ENCODE data around the gene CYRIA.

CYRIA gene

DNA sequence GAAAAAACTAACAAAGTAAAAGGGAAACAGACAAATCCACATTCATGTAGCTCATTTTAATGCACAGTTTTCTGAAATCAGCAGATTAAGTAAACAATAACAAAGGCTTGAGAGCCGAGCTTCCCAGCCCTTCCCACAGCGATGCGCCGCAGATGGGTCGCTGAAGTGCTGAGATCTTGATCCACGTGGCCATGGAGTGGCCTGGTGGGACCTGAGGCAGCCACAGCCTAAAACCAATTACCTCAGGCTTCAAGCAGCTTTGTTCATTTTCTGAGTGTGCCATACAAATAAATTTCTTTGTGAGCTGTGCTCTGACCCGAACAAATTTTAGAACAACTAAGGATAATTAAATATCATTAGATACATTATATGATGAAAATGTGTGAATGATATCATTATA, 25.6 kb upstream of the CYRIA start:
- no peak overlapping the region for H3K27ac ChIP-seq
- TF ChIP-seq, protein P1, sequence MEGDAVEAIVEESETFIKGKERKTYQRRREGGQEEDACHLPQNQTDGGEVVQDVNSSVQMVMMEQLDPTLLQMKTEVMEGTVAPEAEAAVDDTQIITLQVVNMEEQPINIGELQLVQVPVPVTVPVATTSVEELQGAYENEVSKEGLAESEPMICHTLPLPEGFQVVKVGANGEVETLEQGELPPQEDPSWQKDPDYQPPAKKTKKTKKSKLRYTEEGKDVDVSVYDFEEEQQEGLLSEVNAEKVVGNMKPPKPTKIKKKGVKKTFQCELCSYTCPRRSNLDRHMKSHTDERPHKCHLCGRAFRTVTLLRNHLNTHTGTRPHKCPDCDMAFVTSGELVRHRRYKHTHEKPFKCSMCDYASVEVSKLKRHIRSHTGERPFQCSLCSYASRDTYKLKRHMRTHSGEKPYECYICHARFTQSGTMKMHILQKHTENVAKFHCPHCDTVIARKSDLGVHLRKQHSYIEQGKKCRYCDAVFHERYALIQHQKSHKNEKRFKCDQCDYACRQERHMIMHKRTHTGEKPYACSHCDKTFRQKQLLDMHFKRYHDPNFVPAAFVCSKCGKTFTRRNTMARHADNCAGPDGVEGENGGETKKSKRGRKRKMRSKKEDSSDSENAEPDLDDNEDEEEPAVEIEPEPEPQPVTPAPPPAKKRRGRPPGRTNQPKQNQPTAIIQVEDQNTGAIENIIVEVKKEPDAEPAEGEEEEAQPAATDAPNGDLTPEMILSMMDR (IDR thresholded peaks at IDR 0.05): no peak
- no peak for TF ChIP-seq ZFX (IDR thresholded peaks at IDR 0.05; ENCODE audit: borderline replicate concordance)

DNA sequence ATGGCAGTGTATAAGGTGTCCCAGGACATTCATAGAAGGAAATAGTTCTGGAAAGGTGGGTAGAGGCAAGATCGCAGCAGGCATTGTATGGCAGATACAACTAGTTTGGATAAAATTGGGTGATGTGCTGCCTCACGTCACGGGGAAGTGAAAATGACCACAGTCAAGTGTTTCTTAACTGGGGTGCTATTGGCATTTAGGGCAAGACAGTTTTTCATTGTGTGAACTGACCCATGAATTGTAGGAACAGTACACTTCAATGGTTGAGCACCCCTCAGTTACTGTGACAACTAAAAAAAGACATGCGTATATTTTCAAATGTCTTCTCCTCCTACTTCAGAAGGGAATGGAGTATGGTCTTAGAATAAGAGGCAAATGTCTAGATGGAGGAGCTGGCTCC, 22.3 kb upstream of the CYRIA start:
- H3K27ac ChIP-seq: no peak overlapping the region
- TF ChIP-seq, protein P1 (IDR thresholded peaks at IDR 0.05): no peak
- no peak for TF ChIP-seq ZFX (IDR thresholded peaks at IDR 0.05; ENCODE audit: borderline replicate concordance)

DNA sequence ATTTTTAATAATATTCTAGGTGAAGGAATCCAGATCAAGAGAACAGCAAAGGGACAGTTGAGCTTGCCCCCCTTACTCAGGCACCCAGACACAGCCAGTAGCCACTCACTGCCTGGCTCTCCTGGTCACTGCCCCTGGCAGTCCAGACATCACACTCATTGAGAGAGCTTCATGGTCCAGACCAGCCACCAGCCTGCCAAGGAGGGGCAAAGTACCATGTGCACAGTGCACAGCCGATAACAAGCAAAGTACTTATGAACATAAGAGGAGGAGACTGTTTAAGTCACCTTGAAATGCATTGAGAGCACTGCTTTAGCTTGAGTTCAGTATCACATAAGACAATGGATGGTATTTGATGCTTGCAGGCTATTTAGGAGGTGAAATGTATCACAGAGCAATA, 21.6 kb upstream of the CYRIA start:
- no peak overlapping the region for H3K27ac ChIP-seq
- TF ChIP-seq, protein P1 (IDR thresholded peaks at IDR 0.05): no peak
- no peak for TF ChIP-seq ZFX (IDR thresholded peaks at IDR 0.05; ENCODE audit: borderline replicate concordance)

DNA sequence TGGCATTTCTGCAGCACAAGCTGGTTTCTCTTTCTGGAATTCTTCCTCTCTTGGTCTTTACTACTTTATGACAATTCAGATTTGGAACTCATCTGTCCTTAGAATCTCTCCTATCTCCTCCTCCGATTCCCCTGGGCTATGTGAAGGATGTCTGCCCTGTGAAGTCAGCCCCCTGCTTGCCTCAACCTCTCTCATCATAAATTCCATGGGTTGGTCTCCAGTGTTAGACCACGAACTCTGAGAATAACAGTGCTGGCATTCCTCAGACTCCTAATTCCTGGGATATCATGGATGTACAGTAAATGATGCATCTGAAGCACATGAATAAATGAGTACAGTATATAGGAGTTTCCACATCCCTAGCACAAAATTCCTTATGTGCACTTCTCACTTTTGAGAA, 21.0 kb upstream of the CYRIA start:
- H3K27ac ChIP-seq: no peak overlapping the region
- no peak for TF ChIP-seq ZFX (IDR thresholded peaks at IDR 0.05; ENCODE audit: borderline replicate concordance)
- TF ChIP-seq, protein P1 (IDR thresholded peaks at IDR 0.05): no peak

DNA sequence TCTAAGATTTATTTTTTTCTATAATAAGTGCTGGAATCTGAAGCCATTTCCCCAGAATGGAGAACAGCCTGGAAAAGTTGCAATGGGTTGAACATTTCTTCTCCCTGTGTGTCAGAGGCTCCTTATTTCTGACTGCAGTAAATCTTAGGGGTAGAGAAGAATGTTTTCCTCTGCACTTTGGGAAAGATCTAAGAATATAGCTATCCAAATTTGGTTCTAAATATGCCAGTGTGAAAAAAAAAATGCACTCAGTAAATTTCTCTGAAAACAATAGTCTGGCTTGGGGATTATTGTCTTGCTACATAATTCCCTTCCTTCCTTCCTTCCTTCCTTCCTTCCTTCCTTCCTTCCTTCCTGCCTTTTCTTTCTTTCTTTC, 19.7 kb upstream of the CYRIA start:
- no peak for TF ChIP-seq ZFX (IDR thresholded peaks at IDR 0.05; ENCODE audit: borderline replicate concordance)
- TF ChIP-seq, protein P1 (IDR thresholded peaks at IDR 0.05): no peak

DNA sequence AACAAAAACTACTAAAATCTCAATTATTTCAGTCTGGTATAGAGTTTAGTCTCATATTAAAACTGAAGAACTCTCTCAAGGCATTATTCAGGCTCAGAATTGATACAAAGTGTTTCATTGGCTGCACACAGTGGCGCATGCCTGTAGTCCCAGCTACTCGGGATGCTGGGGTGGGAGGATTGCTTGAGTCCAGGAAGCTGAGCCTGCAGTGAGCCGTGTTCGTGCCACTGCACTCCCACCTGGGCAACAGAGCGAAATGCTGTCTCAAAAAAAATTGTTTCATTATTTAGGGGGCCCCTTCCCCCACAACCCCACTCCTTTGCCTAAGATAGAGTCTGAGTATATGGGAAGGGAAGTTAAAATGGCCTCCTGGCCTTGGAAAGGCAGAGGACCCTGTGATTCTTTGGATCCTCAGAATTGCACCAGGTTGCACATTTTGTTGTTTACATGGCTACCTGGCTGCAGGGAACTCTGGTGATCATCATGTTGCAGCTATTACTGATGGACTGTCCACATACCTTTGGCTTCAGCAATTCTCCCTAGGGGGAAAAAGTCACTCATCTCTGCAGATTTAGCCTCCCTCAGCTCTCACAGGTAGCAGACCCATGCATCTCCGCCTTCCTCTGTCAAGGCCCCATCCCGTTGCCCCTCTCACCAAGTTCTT, 19.2 kb upstream of the CYRIA start:
- no peak overlapping the region for H3K27ac ChIP-seq
- TF ChIP-seq ZFX (IDR thresholded peaks at IDR 0.05; ENCODE audit: borderline replicate concordance): no peak
- TF ChIP-seq, protein P1 (IDR thresholded peaks at IDR 0.05): no peak

More for the DNA sequence above, 19.7 kb upstream of the CYRIA start:
- no peak overlapping the region for H3K27ac ChIP-seq

DNA sequence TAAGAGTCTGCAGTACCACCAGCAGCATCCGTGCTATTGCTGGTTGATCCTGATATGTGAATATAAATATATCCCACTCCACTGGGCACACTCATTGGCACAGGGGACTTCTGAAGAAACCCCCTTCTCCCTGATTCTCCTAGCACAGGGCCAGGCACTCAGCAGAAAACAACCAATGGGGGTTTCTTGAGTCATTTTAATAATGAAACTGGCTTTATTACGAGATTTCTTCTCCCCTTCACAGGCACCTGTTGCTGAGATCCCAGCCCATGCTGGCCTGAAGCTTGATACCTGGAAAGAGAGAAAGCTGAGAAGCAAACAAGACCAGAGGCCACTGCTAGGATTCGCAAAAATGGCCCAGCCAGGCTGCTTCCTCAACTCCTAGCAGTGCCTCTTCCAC, 17.9 kb upstream of the CYRIA start:
- H3K27ac ChIP-seq: no peak overlapping the region

More for the DNA sequence above, 17.9 kb upstream of the CYRIA start:
- TF ChIP-seq, protein P1 (IDR thresholded peaks at IDR 0.05): no peak
- TF ChIP-seq ZFX (IDR thresholded peaks at IDR 0.05; ENCODE audit: borderline replicate concordance): no peak

Data from 22Rv1 (cell line).